ENCODE measurements around the gene PPFIA3.

DNA sequence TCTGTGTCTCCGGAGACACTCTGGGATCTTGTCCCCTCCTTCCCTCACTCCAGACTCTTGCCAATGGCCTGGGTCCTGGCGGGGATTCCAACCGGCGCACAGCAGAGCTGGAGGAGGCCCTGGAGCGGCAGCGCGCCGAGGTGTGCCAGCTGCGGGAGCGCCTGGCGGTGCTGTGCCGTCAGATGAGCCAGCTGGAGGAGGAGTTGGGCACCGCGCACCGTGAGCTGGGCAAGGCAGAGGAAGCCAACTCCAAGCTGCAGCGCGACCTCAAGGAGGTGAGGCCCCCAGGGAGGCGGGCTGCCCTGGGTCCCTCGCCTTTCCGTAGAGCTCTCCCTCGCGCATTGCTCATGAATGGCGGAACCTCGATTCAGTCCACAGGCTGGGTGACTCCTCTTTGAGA is 11.0 kb downstream of the PPFIA3 start:
- TF ChIP-seq, protein P1, sequence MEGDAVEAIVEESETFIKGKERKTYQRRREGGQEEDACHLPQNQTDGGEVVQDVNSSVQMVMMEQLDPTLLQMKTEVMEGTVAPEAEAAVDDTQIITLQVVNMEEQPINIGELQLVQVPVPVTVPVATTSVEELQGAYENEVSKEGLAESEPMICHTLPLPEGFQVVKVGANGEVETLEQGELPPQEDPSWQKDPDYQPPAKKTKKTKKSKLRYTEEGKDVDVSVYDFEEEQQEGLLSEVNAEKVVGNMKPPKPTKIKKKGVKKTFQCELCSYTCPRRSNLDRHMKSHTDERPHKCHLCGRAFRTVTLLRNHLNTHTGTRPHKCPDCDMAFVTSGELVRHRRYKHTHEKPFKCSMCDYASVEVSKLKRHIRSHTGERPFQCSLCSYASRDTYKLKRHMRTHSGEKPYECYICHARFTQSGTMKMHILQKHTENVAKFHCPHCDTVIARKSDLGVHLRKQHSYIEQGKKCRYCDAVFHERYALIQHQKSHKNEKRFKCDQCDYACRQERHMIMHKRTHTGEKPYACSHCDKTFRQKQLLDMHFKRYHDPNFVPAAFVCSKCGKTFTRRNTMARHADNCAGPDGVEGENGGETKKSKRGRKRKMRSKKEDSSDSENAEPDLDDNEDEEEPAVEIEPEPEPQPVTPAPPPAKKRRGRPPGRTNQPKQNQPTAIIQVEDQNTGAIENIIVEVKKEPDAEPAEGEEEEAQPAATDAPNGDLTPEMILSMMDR (conservative IDR thresholded peaks at IDR 0.05; ENCODE audit: low read depth, low read length), result no peak
- TF ChIP-seq BHLHE40 (IDR thresholded peaks at IDR 0.05; ENCODE audit: low read depth, low read length), result no peak
- no peak for TF ChIP-seq SMC3 (IDR thresholded peaks at IDR 0.05; ENCODE audit: low read depth, low read length)
- TF ChIP-seq POLR2A (IDR thresholded peaks at IDR 0.05; ENCODE audit: low read depth, low read length), result no peak
- TF ChIP-seq RAD21 (IDR thresholded peaks at IDR 0.05; ENCODE audit: low read length), result no peak
- TF ChIP-seq FOS (IDR thresholded peaks at IDR 0.05; ENCODE audit: low read depth, low read length), result no peak
- no peak for TF ChIP-seq CEBPB (IDR thresholded peaks at IDR 0.05; ENCODE audit: low read depth, low read length)
- TF ChIP-seq RCOR1 (IDR thresholded peaks at IDR 0.05; ENCODE audit: insufficient replicate concordance, low read length), result no peak
